CD4-positive, alpha-beta memory T cell (primary cell): ENCODE measurements around the gene HM13. TPM values are rescaled to one million over a fixed set of nuclear protein-coding genes. Genes with fewer than 3 reads are reported as not detected.
A peak's percentile ranks its signal among the peaks of the same experiment; 100 is the strongest.
"Not testable (repeated sequence)": the region's sequence is repeated elsewhere in the genome, so short reads cannot be mapped to it uniquely, and the experiment has no call there.

Experiments used
- CTCF ChIA-PET: fragments of 350-600 bp; sonication (Branson Sonifier 250); formaldehyde crosslinking; loops from one replicate; lab custom pipeline; 2021; ENCODE audit warnings: inconsistent platforms; ENCODE audit not compliant: partially characterized antibody; lab: Charles Lee
- POLR2A ChIA-PET: fragments of 350-600 bp; sonication (Branson Sonifier 250); formaldehyde crosslinking; loops from one replicate; lab custom pipeline; 2021; ENCODE audit not compliant: partially characterized antibody; lab: Charles Lee
- DNase-seq, 5 donors: peaks; one replicate each; pipeline versions ENCODE4 v3.0.0 to v3.0.0-alpha.2; 2020 to 2022; ENCODE audit warnings: mixed read lengths in 1 of 5
- H3K27ac ChIP-seq: one replicate; pipeline ENCODE4 v1.7.0; 2013; ENCODE audit warnings: low read depth, low read length
- H3K27me3 ChIP-seq: 2 replicates; pipeline ENCODE4 v1.7.0; 2013; ENCODE audit warnings: mild to moderate bottlenecking, low read length, moderate library complexity; ENCODE audit not compliant: insufficient read depth
- H3K36me3 ChIP-seq: 2 replicates; pipeline ENCODE4 v1.7.0; 2013; ENCODE audit warnings: mild to moderate bottlenecking, low read length, moderate library complexity; ENCODE audit not compliant: insufficient read depth
- H3K4me1 ChIP-seq: 2 replicates; pipeline ENCODE4 v1.7.0; 2013; ENCODE audit warnings: mild to moderate bottlenecking, low read length, moderate library complexity; ENCODE audit not compliant: insufficient read depth
- H3K4me3 ChIP-seq, 2 donors: one replicate each; pipeline ENCODE4 v1.7.0; 2013; ENCODE audit warnings: low read length in 2 of 2, mild to moderate bottlenecking in 1 of 2
- H3K9me3 ChIP-seq, 2 donors: one replicate each; pipeline ENCODE4 v1.7.0; 2013; ENCODE audit warnings: low read length in 2 of 2, control low read depth in 1 of 2; ENCODE audit not compliant: control insufficient read depth in 1 of 2
- H3K27ac Mint-ChIP-seq, 7 donors: one replicate each; pipeline ENCODE4 v1.8.0; 2020 to 2021; ENCODE audit warnings: mixed read lengths in 7 of 7, mild to moderate bottlenecking in 6 of 7, inconsistent platforms in 3 of 7, moderate library complexity in 3 of 7
- H3K27me3 Mint-ChIP-seq, 2 donors: one replicate each; pipeline ENCODE4 v1.8.0; 2020 to 2021; ENCODE audit warnings: mixed read lengths in 2 of 2
- H3K36me3 Mint-ChIP-seq, 2 donors: one replicate each; pipeline ENCODE4 v1.8.0; 2020 to 2021; ENCODE audit warnings: mixed read lengths in 2 of 2, inconsistent platforms in 1 of 2, mild to moderate bottlenecking in 1 of 2
- H3K4me1 Mint-ChIP-seq, 4 donors: one replicate each; pipeline ENCODE4 v1.8.0; 2020 to 2021; ENCODE audit warnings: mixed read lengths in 4 of 4, mild to moderate bottlenecking in 1 of 4
- H3K4me3 Mint-ChIP-seq, 8 donors: one replicate each; pipeline ENCODE4 v1.8.0; 2020 to 2021; ENCODE audit warnings: mixed read lengths in 8 of 8, mild to moderate bottlenecking in 7 of 8, moderate library complexity in 6 of 8, inconsistent platforms in 3 of 8
- H3K9me3 Mint-ChIP-seq, 8 donors: one replicate each; pipeline ENCODE4 v1.8.0; 2020 to 2021; ENCODE audit warnings: mixed read lengths in 8 of 8, mild to moderate bottlenecking in 5 of 8, inconsistent platforms in 3 of 8, moderate library complexity in 1 of 8
- intact Hi-C: fragments of 100-400 bp; cut with micrococcal nuclease; formaldehyde crosslinking; loops from one replicate; pipeline ENCODE4 v1.15.1; 2023
- polyA plus RNA-seq, 2 donors: library from polyadenylated mRNA; unstranded; fragments of 300-500 nt; fragmentation: Illumina TruSeq; gene quantifications; one replicate each; pipeline ENCODE4 v1.2.3, GENCODE V29; 2021
- total RNA-seq, 2 experiments: library from RNA; stranded (reverse); gene quantifications; one replicate each; pipeline ENCODE4 v1.2.3, GENCODE V29; 2021

HM13 gene
- total RNA-seq (100 to 1,000 TPM; 133 to 156 TPM), polyA plus RNA-seq (100 to 1,000 TPM; 166 to 171 TPM)

DNA sequence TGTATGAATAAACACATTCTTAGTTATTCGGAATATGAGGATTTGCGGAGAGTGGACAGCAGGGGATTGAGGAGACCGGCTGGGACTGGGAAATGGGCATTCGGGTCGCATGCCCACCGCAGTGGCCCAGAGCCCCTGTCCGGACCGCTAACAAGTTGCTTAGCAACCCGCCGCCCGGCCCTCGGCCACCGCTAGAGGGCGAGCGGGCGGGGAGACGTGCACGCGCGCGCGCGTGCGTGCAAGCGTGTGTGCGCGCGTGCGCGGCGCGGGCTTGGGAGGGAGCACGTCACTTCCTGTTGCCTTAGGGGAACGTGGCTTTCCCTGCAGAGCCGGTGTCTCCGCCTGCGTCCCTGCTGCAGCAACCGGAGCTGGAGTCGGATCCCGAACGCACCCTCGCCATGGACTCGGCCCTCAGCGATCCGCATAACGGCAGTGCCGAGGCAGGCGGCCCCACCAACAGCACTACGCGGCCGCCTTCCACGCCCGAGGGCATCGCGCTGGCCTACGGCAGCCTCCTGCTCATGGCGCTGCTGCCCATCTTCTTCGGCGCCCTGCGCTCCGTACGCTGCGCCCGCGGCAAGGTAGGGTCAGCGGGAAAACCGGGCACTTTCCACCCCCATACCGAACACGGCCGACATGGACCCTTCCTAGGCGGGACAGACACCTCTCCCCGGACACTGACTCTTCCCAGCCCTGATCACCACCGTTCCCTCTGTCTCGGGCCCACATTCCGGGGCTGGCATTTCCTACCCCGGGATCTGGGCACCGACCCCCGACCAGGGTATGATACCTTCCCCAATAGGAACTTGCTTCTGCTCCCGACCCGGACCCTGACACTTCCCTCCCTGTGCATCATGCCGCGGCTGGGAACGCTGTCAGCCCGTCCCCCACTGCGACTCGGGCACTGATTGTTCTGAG is at the start of gene HM13:
TSS of gene HM13 (plus strand) at position 289 of the 918 bp plus-strand sequence. CDS start at position 399, 110 bp downstream.
- Mint-ChIP-seq H3K36me3 (peaks cover 4 to 5% of the 10 kb centered on the region in 2 donors), H3K27ac (peak within 1 kb of the TSS in 5 of 7 donors; percentile 30 to 92 (median 85)), H3K4me3 (peak within 1 kb of the TSS in 3 of 8 donors; percentile 10 to 83 (median 78)), H3K9me3 (no peaks in the 10 kb centered on the region), H3K4me1 (peaks cover 8 to 13% (median 11%) of the 10 kb centered on the region in 4 donors), H3K27me3 (no peaks in the 10 kb centered on the region)
- ChIA-PET POLR2A (interaction anchor here (0.7 to 1.4 kb wide), 3 partner anchors 32 to 209 kb away, joined by 3 to 4 read pairs (median 4); no protein-coding TSS in a partner anchor), CTCF (interaction anchor here (0.7 to 4.3 kb wide), 5 partner anchors 12 to 98 kb away, joined by 3 to 38 read pairs (median 4); a partner anchor contains a TSS)
- H3K9me3 ChIP-seq: no peaks in the 10 kb centered on the region
- H3K4me3 ChIP-seq: peak within 1 kb of the TSS; percentile 58 to 90
- peak; percentile 86 to 89 (median 88) for DNase-seq
- intact Hi-C loops: loop anchor here (1.0 kb wide), 4 partner anchors 33 to 209 kb away; a partner anchor contains a TSS
- no peaks in the 10 kb centered on the region for H3K36me3 ChIP-seq
- H3K27ac ChIP-seq: peak within 1 kb of the TSS; percentile 91
- peaks cover 43% of the 10 kb centered on the region for H3K4me1 ChIP-seq
- H3K27me3 ChIP-seq: no peaks in the 10 kb centered on the region

- DNase-seq, H3K27ac ChIP-seq, H3K27ac Mint-ChIP-seq, H3K4me3 Mint-ChIP-seq, H3K4me1 Mint-ChIP-seq, H3K4me1 ChIP-seq, intact Hi-C loops, H3K9me3 Mint-ChIP-seq, POLR2A ChIA-PET, H3K36me3 Mint-ChIP-seq, H3K4me3 ChIP-seq, H3K9me3 ChIP-seq, H3K27me3 ChIP-seq, CTCF ChIA-PET, H3K36me3 ChIP-seq: not testable (repeated sequence)
- H3K27me3 Mint-ChIP-seq: peaks cover 13 to 27% of the 10 kb centered on the region in 2 donors
Measured at GRCh38 chr20:31470946-31471345, 43.3 kb upstream of the HM13 start.

DNA sequence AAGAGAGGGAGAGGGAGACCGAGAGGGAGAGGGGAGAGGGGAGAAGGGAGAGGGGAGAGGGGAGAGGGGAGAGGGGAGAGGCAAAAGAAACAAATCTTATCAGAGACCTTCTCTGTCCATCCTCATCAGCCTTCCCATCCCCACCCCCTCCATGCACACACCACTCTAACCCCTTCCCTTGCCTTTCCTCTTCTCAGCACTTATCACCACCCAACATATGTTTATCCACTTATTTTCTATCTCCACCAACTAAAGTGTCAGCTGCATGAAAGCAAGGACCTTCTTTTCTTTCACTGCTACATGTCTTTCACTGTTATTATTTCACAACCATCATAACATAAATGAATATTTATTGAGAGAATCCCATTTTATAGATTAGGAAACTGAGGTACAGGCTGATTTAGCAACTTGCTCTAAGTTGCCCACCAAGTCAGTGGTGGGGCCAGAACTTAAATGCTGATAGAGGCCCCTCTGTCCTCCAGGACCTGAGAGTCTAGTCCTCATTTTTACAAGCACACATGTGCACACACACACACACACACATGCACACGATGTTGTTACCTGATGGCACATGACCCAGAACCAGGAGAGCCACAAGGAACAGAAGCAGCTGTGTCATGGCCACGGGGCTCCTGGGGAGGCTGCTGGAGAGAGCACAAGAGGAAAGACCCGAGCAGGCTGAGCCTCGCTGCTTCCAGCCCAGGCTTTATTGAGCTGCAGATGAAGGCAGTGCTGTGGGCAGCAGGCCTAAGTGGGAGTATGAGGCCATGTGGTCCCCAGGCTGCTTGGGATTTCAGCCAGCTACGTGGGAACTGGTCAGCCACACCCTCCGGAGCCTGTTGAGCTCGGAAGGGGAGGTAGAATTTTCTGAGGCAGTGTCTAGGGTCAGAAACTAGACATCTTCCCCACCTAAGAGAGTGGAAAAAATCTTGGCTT is 41.6 kb upstream of the HM13 start:
- Histone ChIP-seq H3K27ac (no peak overlapping the region), H3K27me3 (peaks cover 7% of the 10 kb centered on the region), H3K4me1 (no peaks in the 10 kb centered on the region), H3K36me3 (no peaks in the 10 kb centered on the region), H3K9me3 (no peaks in the 10 kb centered on the region), H3K4me3 (no peak overlapping the region)
- H3K27me3 Mint-ChIP-seq: peaks cover 26 to 38% of the 10 kb centered on the region in 2 donors
- CTCF ChIA-PET: interaction anchor here (1.7 kb wide), 1 partner anchor 12 kb away, joined by 4 read pairs; no protein-coding TSS in a partner anchor
- H3K4me1 Mint-ChIP-seq: peaks cover 0 to 9% (median 5%) of the 10 kb centered on the region in 4 donors
- H3K27ac Mint-ChIP-seq: no peak overlapping the region
- no peak overlapping the region for H3K4me3 Mint-ChIP-seq
- POLR2A ChIA-PET: no interaction called here
- peaks cover 0 to 4% of the 10 kb centered on the region in 2 donors for H3K36me3 Mint-ChIP-seq
- DNase-seq: no peak
- intact Hi-C loops: no loop called here
- peaks cover 0 to 4% (median 2%) of the 10 kb centered on the region in 8 donors for H3K9me3 Mint-ChIP-seq

GRCh38 chr20:31473331-31474096 is 40.7 kb upstream of the HM13 start:
- Mint-ChIP-seq H3K27me3 (peaks cover 26 to 36% of the 10 kb centered on the region in 2 donors), H3K27ac (no peak overlapping the region), H3K9me3 (peaks cover 0 to 4% (median 2%) of the 10 kb centered on the region in 8 donors), H3K36me3 (peaks cover 0 to 4% of the 10 kb centered on the region in 2 donors), H3K4me3 (no peak overlapping the region), H3K4me1 (peaks cover 0 to 9% (median 5%) of the 10 kb centered on the region in 4 donors)
- no peaks in the 10 kb centered on the region for H3K9me3 ChIP-seq
- H3K36me3 ChIP-seq: no peaks in the 10 kb centered on the region
- POLR2A ChIA-PET: no interaction called here
- H3K4me1 ChIP-seq: no peaks in the 10 kb centered on the region
- no peak overlapping the region for H3K4me3 ChIP-seq
- H3K27ac ChIP-seq: no peak overlapping the region
- H3K27me3 ChIP-seq: peaks cover 7% of the 10 kb centered on the region
- CTCF ChIA-PET: interaction anchor here (1.7 kb wide), 1 partner anchor 13 kb away, joined by 4 read pairs; no protein-coding TSS in a partner anchor
- DNase-seq: no peak
- intact Hi-C loops: no loop called here

DNA sequence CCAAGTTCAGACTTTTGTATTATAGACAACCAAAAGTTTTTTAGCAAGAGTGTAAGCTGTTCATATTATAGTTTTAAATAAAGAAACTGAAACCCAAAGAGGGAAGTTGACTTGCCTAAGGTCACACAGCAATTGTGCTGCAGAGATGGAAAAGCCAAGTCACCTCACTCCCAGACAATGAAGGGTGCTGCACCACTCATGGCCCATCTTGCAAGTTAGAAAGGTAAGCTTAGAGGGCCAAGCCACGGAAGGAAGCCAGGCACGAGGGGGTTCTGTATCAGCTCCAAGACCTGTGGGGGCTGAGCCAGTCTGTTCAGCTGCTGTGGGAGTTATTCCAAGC is 40.2 kb upstream of the HM13 start:
- no peaks in the 10 kb centered on the region for H3K36me3 ChIP-seq
- no peak overlapping the region for H3K27ac ChIP-seq
- DNase-seq: no peak
- no peak overlapping the region for H3K4me3 Mint-ChIP-seq
- no peak overlapping the region for H3K4me3 ChIP-seq
- peaks cover 7% of the 10 kb centered on the region for H3K27me3 ChIP-seq
- H3K36me3 Mint-ChIP-seq: peaks cover 0 to 4% of the 10 kb centered on the region in 2 donors
- no peak overlapping the region for H3K27ac Mint-ChIP-seq
- ChIA-PET CTCF (interaction anchor here (0.6 to 1.7 kb wide), 2 partner anchors 14 kb away, joined by 3 to 4 read pairs; no protein-coding TSS in a partner anchor), POLR2A (no interaction called here)
- peaks cover 27 to 36% of the 10 kb centered on the region in 2 donors for H3K27me3 Mint-ChIP-seq
- no peaks in the 10 kb centered on the region for H3K9me3 ChIP-seq
- intact Hi-C loops: no loop called here
- peaks cover 0 to 9% (median 5%) of the 10 kb centered on the region in 4 donors for H3K4me1 Mint-ChIP-seq
- H3K4me1 ChIP-seq: no peaks in the 10 kb centered on the region
- H3K9me3 Mint-ChIP-seq: peaks cover 0 to 4% (median 2%) of the 10 kb centered on the region in 8 donors

GRCh38 chr20:31474758-31475427 is 39.3 kb upstream of the HM13 start, which contains the start of the genes DEFB124 and REM1:
TSS of gene DEFB124 (minus strand) at chr20:31475127. CDS start at chr20:31473013, 2,114 bp downstream.
TSS of gene REM1 (plus strand) at chr20:31475288. CDS start at chr20:31476446, 1,158 bp downstream.
- Histone ChIP-seq H3K27ac (no peak within 1 kb of the TSS), H3K4me1 (no peaks in the 10 kb centered on the region), H3K27me3 (peaks cover 7% of the 10 kb centered on the region), H3K36me3 (no peaks in the 10 kb centered on the region), H3K9me3 (no peaks in the 10 kb centered on the region), H3K4me3 (no peak within 1 kb of the TSS)
- ChIA-PET CTCF (interaction anchor here (0.6 kb wide), 1 partner anchor 14 kb away, joined by 3 read pairs; no protein-coding TSS in a partner anchor), POLR2A (no interaction called here)
- Mint-ChIP-seq H3K27ac (no peak within 1 kb of the TSS), H3K9me3 (peaks cover 0 to 4% (median 2%) of the 10 kb centered on the region in 8 donors), H3K27me3 (peaks cover 28 to 36% of the 10 kb centered on the region in 2 donors), H3K4me1 (peaks cover 0 to 9% (median 5%) of the 10 kb centered on the region in 4 donors), H3K36me3 (peaks cover 0 to 4% of the 10 kb centered on the region in 2 donors), H3K4me3 (peak within 1 kb of the TSS in 4 of 8 donors; percentile 17 to 56 (median 33))
- no peak for DNase-seq
- intact Hi-C loops: no loop called here
